H7 (cell line): ENCODE data around the gene TLX1. TPM values are rescaled to one million over a fixed set of nuclear protein-coding genes. Genes with fewer than 3 reads are reported as not detected.
A peak's percentile ranks its signal among the peaks of the same experiment; 100 is the strongest.

ENCODE experiments used
- DNase-seq: peaks from one replicate; pipeline ENCODE4 v3.0.0; 2012
- H3K27me3 ChIP-seq: 2 replicates; pipeline ENCODE4 v1.6.0; 2011; ENCODE audit warnings: mild to moderate bottlenecking, low read length; ENCODE audit not compliant: control insufficient read depth, insufficient read depth
- H3K36me3 ChIP-seq: replicated peaks from 2 replicates; pipeline ENCODE4 v1.5.1; 2011; ENCODE audit warnings: low read length; ENCODE audit not compliant: control insufficient read depth, insufficient read depth
- H3K4me3 ChIP-seq: 2 replicates; pipeline ENCODE4 v1.5.1; 2011; ENCODE audit warnings: low read depth, mild to moderate bottlenecking, control low read depth, low read length, moderate library complexity; ENCODE audit not compliant: insufficient read depth
- total RNA-seq: library from RNA; depleted of rRNA; stranded (reverse); fragments of >200 nt; shearing (Covaris generic); gene quantifications from 2 replicates; pipeline ENCODE4 v1.2.3, GENCODE V29; 2014

The TLX1 gene
- total RNA-seq, 1 experiment from 2014 or later = not detected

DNA sequence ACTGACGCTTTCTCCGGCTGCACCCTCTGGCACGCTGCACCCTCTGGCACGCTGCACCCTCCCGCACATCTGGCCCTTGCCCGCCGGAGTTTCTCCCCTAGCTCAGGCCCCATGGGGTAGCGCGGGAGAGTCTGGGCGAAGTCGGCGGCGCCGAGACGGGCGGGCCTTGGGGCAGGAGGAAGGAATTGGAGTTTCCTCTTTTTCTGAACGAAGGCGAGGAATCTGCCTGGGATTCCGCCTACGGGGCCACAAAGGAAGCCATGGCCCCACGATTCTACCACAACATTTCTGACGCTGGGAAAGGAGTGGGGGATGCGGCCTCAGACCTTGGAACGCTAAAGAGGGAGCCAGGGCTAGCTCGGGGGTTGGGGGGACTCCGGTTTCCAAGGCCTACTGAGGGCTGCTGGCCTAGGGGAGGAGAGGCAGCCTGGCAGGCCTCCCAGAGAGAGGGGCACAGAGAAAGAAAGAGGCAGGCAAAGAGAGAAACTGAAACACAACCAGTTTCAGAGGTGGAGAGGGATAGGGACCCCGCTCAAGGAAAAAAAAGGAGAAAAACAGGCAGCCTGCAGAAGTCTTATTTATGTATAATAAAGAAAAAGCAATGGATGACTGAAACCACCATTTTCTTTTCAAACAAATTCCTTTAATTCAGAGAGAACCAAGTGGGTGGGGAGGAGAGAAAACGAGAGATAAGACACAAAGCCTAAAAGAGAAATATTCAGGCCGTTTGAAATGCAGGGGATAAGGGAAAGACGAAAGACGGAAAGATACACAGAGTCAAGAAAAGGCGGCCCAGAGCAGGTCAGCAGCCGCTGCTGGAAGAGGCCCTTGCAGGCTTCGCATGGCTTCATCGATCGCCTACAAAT, 4.3 kb downstream of the TLX1 start:
- H3K4me3 ChIP-seq = no peak overlapping the region
- peaks cover 100% of the 10 kb centered on the region for H3K27me3 ChIP-seq
- DNase-seq = peak; percentile 68
- H3K36me3 ChIP-seq = no peaks in the 10 kb centered on the region

DNA sequence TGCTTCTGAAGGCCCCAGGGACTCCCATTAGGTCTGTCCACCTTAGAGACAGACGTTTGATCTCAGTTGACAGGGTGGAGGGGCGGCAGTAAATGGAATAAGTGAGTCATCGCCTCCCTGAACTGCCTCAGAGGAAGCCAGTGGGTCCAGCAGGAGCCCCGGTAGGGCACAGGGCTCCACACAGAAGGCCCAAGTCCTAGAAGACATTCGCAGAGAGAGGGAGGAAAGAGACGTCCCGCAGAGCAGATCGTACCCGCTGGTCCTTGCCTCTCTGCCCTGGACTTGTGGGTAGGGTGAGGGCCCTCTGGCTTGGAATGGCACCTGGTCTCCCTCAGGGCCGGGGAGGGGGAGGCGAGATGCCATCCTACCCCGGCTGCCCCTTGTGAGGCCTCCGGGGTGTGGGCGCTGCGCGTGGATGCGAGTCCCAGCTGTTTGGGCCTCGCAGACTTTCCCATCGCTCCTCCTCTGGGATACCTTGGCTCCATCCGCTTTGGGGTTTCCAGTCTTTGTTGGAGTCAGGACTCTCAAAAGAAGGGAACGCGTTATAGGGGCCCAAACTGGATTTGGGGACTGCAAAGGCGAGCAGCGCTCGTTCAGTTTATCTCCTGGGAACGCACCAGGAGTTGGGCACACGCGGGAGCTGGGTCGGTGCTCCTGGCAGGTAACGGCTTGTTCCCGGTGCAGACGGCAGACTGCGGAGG, 5.1 kb downstream of the TLX1 start:
- DNase-seq = peak; percentile 70
- H3K27me3 ChIP-seq = peaks cover 100% of the 10 kb centered on the region
- H3K36me3 ChIP-seq = no peaks in the 10 kb centered on the region
- H3K4me3 ChIP-seq = no peak overlapping the region

DNA sequence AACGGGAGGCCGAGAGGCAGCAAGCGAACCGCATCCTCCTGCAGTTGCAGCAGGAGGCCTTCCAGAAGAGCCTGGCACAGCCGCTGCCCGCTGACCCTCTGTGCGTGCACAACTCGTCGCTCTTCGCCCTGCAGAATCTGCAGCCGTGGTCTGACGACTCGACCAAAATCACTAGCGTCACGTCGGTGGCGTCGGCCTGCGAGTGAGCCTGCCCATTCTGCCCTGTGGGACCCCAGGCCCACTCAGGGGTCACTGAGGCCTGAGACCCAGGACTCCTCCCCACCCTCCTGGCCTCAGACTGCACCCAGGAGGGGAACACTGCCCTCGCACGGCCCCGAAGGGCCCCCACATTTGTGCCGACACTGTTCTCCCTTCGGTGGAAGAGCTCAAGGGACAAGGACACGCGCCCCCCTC, 5.6 kb downstream of the TLX1 start:
- H3K4me3 ChIP-seq = no peak overlapping the region
- peak; percentile 63 for DNase-seq
- peaks cover 100% of the 10 kb centered on the region for H3K27me3 ChIP-seq
- no peaks in the 10 kb centered on the region for H3K36me3 ChIP-seq

DNA sequence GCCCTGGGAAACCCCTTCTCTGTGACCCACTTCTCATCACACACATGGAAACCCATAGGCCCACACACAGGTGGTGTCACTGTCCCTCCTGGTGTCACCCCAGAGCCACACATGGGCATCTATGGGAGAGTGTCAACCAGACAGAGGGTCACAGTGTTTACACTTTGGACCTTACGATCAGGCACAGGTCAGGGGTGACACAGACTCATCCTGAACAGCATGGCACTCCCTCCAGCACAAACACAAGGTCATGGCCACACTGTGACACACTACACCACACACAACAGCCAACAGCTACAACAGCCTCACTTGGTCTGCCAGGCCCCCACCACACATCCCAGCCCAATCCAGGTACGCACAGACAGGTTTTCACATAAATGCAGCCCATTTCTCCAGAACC, 6.2 kb downstream of the TLX1 start:
- Histone ChIP-seq H3K27me3 (peaks cover 100% of the 10 kb centered on the region), H3K36me3 (no peaks in the 10 kb centered on the region), H3K4me3 (no peak overlapping the region)
- no peak for DNase-seq

DNA sequence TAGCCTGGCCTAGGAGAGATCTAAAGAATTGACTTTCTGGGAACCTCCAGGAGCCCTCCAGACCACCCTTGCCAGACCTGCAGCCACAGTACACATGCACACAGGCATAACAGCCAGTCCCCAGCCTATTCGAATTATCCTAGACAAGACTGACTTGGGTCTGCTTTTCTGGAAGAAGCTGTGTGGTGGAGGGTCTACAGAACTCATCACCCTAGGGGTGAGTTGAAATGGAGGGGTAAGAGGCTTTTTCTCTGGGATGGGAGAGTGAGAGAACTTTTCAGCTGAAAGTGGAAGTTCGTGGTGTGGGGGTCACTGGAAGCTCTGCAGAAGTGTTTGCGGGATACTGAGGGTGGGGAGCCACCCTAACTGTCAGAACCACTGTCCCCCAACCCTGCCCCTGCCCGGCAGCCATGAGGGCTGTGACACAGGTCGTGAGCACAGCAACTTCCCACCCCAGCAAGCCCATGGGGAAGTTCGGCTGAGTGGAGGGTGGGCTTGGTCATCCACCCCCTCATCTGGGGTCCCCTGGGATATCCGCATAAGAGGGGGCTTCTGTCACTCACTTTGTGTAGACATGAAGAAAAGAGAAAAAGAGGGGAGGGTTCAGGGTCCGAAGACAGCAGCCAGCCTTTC, 7.8 kb downstream of the TLX1 start:
- no peak for DNase-seq
- H3K27me3 ChIP-seq = peaks cover 100% of the 10 kb centered on the region
- H3K4me3 ChIP-seq = no peak overlapping the region
- H3K36me3 ChIP-seq = no peaks in the 10 kb centered on the region

DNA sequence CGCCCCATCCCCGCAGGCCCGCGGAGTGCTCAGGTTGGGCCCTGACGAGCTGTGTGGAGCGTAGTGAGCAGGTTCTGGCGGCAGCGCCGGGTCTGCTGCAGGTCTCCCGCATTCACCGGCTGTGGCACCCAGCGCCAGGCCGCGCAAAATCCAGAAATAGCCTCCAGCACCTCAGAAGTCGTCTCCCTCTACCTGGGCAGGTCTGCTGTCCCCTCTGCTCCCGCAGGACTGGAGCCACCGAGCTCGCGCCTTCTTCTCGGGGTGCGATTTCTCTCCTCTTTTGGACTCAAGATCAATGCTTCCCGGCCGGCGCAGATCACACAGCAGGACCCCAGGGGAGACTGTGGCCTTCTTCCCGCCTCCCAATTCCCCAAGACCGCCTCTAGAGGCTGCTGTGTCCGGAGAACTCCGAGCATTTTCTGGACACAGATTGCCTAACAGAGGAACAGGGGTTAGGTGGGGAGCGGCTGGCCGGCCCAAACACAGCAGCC, 8.4 kb downstream of the TLX1 start:
- H3K27me3 ChIP-seq = peaks cover 100% of the 10 kb centered on the region
- no peaks in the 10 kb centered on the region for H3K36me3 ChIP-seq
- no peak overlapping the region for H3K4me3 ChIP-seq
- DNase-seq = peak; percentile 91

DNA sequence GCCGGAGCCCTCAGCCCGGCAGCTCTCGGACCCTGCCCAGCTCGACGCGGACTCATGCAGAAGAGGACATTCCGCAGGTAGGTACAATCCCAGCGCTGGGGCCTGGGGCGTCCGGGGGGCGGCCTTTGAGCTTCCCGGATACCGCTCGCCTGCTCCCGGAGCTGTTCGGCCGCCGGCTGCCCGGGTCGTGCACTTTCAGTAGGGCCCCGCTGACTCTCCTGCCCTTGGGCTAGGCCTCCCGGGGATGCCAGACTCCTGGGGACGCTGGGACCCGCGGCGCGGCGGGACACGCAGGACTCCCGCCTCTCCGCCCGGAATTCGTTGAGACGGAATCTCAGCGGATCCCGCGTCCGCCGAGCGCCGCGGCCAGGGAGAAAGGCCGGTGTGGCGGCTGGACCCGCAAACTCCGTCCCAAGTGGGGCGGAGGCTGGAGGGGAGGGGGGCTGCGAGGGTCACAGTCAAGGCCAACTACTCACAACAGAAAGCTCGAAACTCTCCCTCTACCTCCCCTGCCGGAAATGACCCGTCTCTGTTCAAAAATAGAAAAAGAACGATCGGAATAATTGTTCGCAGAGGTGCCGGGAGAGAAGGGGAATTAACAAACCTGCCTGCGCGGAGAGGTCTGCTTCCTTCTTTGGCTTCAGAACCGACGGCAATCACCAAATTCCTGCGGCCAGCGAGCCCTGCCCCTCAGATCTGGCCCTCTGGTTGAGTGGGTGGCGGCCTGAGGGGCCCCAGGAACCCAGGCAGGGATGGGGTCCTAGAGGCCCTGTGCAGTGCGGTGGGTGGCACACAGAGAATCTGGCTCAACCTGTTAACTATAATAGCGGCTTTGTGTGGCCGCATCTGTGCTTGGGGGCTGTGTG, 9.2 kb downstream of the TLX1 start:
- Histone ChIP-seq H3K4me3 (peak overlapping the region; percentile 3), H3K27me3 (peaks cover 100% of the 10 kb centered on the region), H3K36me3 (no peaks in the 10 kb centered on the region)
- DNase-seq = peak; percentile 74

DNA sequence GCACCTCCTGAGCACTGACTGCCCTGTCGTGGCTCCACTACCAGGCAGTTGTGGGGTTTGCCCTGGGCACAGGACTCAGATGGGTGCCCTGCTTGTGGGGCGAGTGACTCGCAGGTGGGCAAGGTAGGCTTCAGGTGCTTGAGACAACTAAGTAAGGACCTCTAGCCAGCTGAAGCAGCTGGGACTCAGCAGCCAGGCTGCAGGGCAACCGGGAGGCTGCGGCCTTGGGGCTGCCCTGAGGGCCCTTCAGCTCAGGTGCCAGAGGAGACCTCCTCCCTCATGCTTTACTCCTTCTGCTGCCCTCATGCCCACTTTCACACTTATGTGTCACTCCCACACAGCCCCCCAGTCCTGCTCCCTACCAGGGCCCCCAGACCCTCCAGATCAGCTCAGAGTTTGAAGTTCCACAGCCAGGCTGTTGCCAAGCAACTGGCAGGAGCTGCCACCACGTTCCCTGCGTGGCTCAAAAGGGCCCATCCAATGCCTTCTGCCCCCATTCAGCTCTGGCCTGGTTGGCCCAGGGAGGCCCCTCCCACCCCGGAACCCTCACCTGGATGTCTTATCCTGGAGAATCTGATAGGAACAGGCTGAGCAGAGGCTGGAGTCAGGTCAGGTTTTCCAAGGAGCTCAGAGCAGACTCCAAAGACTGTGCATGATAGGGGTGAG, 10.0 kb downstream of the TLX1 start:
- peaks cover 100% of the 10 kb centered on the region for H3K27me3 ChIP-seq
- H3K4me3 ChIP-seq = no peak overlapping the region
- no peaks in the 10 kb centered on the region for H3K36me3 ChIP-seq
- DNase-seq = peak; percentile 49

DNA sequence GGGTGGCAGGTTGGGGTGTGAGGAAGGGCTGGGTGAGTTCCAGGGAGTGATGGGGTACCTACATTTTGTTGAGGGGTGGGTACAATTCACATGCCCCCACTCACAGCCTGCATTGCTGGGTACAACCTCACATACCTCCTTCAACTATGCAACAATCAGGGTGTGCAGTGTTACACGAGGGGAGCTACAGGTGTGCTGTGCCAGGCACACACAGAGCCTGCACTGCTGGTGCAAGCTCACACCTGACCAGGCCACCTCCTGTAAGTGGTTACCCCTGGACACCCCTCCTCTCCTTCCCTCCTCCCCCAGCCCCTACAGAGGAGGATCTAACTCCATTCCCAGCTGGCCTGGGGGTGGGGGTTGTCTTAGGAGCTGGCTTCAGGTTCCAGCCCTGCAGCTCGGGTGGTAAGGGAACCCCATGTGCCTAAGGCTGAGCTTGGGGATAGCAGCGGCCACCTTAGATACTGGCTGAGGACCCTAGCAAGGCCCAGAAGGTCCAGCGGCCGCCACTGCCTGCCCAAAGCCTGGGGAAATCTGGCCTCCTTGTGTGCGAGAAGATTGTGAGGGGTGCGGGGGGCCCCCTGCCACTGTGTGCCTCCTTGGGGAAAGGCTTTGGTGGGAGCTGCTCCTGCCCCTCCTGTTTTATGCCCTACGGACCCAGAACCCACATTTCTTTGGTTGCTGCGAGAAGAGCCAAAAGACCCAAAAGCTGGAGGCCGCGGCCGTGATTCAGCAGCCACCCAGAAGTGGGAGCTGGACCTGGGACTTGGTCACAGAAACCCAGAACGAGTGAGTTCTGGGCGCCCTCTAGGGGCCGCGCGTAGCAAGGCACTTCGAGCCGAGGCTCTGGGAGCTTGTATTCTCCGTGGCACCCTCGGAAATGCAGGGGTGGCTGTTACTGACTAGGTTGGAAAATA, 10.8 kb downstream of the TLX1 start:
- H3K36me3 ChIP-seq = no peaks in the 10 kb centered on the region
- H3K4me3 ChIP-seq = no peak overlapping the region
- H3K27me3 ChIP-seq = peaks cover 100% of the 10 kb centered on the region
- peak; percentile 93 for DNase-seq

DNA sequence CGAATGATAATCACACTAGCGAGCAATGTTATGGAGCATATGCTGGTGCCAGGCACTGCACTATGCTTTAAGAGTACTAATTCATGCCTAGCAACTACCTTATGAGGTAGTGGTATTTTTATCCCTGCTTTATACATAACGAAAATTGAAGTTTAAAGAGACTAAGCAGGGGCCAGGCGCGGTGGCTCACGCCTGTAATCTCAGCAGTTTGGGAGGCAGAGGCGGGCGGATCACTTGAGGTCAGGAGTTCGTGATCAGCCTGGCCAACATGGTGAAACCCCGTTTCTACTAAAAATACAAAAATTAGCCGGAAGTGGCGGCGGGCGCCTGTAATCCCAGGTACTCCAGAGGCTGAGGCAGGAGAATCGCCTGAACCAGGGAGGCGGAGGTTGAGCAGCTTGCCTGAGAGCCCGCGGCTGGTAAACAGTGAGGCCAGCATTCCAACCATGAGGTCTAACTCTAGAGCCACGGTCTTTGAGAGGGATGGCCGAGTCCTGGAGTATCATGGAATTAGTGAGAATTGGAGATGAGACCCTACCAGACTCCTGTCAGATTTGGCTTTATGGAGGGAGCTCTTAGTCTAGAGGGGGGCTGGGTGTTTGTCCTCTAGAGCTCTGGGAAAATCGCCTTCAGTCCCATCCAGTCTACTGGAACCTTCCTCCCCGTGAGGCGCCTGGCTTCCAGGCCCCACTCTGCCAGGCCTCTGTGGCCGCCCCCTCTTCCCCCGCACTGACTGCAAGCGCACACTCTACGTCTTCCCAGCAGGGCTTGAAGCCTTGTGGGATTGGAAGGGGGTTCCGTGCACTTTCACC, 11.6 kb downstream of the TLX1 start:
- DNase-seq = peak; percentile 30
- no peak overlapping the region for H3K4me3 ChIP-seq
- peaks cover 100% of the 10 kb centered on the region for H3K27me3 ChIP-seq
- H3K36me3 ChIP-seq = no peaks in the 10 kb centered on the region

DNA sequence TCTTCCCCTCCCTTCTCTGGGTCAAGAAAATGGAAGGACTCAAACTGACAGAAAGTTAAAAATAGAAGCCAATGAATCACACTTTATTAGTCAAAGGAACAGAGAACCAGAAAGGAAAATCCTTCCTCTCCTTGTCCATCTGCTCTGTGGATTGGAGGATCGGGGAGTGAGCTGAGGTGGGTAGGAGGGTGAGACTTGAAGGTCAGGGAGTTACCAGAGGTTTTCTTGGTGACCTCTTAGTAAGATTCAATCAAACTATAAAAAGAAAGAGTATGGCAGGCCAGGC, 12.2 kb downstream of the TLX1 start:
- no peaks in the 10 kb centered on the region for H3K36me3 ChIP-seq
- peaks cover 99% of the 10 kb centered on the region for H3K27me3 ChIP-seq
- no peak overlapping the region for H3K4me3 ChIP-seq
- DNase-seq = no peak

DNA sequence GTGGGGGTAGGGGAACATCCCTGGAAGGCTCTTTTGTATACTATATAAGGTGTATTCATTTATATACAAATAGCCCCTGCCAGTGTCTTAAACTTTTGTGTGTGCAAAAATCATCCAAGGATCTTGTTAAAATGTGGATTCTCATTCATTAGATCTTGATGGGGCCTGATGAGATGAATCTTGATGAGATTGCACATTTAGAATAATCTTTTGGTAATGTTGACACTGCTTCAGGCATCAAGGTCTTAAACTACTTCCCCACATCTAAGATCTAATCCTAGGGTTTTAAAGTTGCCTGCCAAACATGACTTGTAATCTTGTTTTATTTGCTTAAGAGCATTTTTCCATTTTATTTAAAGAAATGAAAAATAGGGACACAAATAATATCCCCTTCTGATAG, 13.0 kb downstream of the TLX1 start:
- no peak for DNase-seq
- no peak overlapping the region for H3K4me3 ChIP-seq
- H3K27me3 ChIP-seq = peaks cover 98% of the 10 kb centered on the region
- no peaks in the 10 kb centered on the region for H3K36me3 ChIP-seq
